ENCODE results near the gene DBET.

DNA sequence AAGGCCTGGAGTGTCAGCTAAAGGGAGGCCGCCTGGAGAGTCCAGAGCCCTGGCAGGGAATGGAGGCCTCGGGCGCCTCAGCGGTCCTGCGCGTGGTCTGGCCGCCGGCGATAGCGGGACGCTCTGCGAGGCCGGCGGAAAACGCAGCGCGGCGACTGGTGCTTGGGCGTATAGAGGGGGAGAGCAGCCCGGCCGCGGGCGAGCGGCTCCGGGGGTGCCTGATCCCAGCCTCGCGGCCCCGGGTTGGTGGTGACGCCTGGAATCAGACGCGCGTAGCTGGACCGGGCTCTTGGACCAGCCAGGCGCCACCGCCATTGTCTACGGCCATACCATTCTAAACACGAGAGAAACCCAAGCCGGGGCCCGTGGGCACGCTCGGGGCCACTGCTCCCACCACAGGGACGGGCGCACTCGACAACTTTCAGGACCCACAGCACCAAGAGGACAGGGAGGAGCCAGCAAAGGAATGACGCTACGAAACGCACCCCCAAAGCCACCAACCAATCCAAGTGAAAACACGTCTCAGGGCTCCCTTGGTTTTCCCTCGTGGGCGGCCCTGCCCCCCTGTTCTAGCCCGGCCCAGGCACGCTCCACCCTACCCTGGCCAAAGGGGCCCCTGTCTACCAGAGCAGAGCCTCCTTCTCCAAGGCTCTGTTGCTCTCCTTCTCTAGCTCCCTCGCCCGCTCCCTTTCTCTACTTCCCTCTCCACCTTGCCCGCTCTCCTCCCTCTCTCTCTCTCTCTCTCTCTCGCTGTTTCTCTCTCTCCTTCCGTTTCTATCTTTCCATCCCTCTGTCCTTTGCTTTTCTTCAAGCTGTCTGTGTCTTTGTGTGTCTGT, 45.1 kb upstream of the DBET start:
- TF ChIP-seq, protein P1, sequence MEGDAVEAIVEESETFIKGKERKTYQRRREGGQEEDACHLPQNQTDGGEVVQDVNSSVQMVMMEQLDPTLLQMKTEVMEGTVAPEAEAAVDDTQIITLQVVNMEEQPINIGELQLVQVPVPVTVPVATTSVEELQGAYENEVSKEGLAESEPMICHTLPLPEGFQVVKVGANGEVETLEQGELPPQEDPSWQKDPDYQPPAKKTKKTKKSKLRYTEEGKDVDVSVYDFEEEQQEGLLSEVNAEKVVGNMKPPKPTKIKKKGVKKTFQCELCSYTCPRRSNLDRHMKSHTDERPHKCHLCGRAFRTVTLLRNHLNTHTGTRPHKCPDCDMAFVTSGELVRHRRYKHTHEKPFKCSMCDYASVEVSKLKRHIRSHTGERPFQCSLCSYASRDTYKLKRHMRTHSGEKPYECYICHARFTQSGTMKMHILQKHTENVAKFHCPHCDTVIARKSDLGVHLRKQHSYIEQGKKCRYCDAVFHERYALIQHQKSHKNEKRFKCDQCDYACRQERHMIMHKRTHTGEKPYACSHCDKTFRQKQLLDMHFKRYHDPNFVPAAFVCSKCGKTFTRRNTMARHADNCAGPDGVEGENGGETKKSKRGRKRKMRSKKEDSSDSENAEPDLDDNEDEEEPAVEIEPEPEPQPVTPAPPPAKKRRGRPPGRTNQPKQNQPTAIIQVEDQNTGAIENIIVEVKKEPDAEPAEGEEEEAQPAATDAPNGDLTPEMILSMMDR (IDR thresholded peaks at IDR 0.05): no peak
- peak; percentile 68 for TF ChIP-seq EZH2 (IDR thresholded peaks at IDR 0.05)

All from neural progenitor cell (in vitro differentiated cells).